ENCODE data around the gene MRPL55.
A peak's percentile ranks its signal among the peaks of the same experiment; 100 is the strongest.

MRPL55 gene

GRCh38 chr1:228109073-228109961 is at the start of gene MRPL55:
Gene MRPL55 (minus strand): TSS chr1:228109299. CDS start chr1:228108260, 1,039 bp downstream.
- peak; percentile 98 for DNase-seq

GRCh38 chr1:228158151-228159007 is 49.3 kb upstream of the MRPL55 start:
- DNase-seq: no peak

GRCh38 chr1:228157729-228158126 is 48.6 kb upstream of the MRPL55 start:
- DNase-seq: no peak

- no peak for DNase-seq
Observed at GRCh38 chr1:228156941-228157728, 48.0 kb upstream of the MRPL55 start.

- DNase-seq: no peak
Observed at GRCh38 chr1:228156515-228156881, 47.4 kb upstream of the MRPL55 start.

GRCh38 chr1:228155596-228156514 is 46.8 kb upstream of the MRPL55 start:
- DNase-seq: no peak

- DNase-seq: peak; percentile 24 to 60
Observed at GRCh38 chr1:228154670-228155571, 45.8 kb upstream of the MRPL55 start.

- DNase-seq: no peak
Observed at GRCh38 chr1:228154021-228154669, 45.0 kb upstream of the MRPL55 start.

GRCh38 chr1:228152918-228153258 is 43.8 kb upstream of the MRPL55 start:
- no peak for DNase-seq

GRCh38 chr1:228152097-228152917 is 43.2 kb upstream of the MRPL55 start:
- no peak for DNase-seq

GRCh38 chr1:228151180-228151925 is 42.3 kb upstream of the MRPL55 start:
- DNase-seq: no peak

GRCh38 chr1:228150461-228151179 is 41.5 kb upstream of the MRPL55 start:
- DNase-seq: no peak

GRCh38 chr1:228150120-228150460 is 41.0 kb upstream of the MRPL55 start:
- DNase-seq: no peak

- no peak for DNase-seq
Observed at GRCh38 chr1:228149406-228150119, 40.5 kb upstream of the MRPL55 start, which contains the start of gene GJC2. Gene GJC2 (plus strand): TSS chr1:228149930. CDS start chr1:228157759, 7,829 bp downstream.

GRCh38 chr1:228148935-228149405 is 39.9 kb upstream of the MRPL55 start:
- no peak for DNase-seq

- no peak for DNase-seq
Observed at GRCh38 chr1:228148196-228148861, 39.2 kb upstream of the MRPL55 start.

All from stimulated activated CD4-positive, alpha-beta T cell treated with anti-CD3 and anti-CD28 coated beads, Interleukin-4, amount 100 ng/mL, for 4 hours (primary cell).